T-cell (primary cell): Measurements from ENCODE around the gene TMEM178B. TPM values are rescaled to one million over a fixed set of nuclear protein-coding genes. Genes with fewer than 3 reads are reported as not detected.

Experiments
- ATAC-seq, 4 experiments: fragments of 200-7000 bp in 3 of 4; fragments of 150-1000 bp in 1 of 4; cut with Tn5 transposase; replicated peaks in 1 of 4; 1 replicate in 3 of 4; 2 replicates in 1 of 4; pipeline ENCODE4 v1.10.0; 2021; ENCODE audit warnings: moderate library complexity in 3 of 4, mild to moderate bottlenecking in 2 of 4, moderate number of reproducible peaks in 1 of 4
- CTCF ChIA-PET, 2 donors: fragments of 300-600 bp; sonication (Branson Sonifier 250); formaldehyde crosslinking; loops; one replicate each; lab custom pipeline; 2022; ENCODE audit warnings: antibody characterized with exemption in 2 of 2; lab: Charles Lee
- POLR2A ChIA-PET, 2 donors: fragments of 300-600 bp; sonication (Branson Sonifier 250); formaldehyde crosslinking; loops; one replicate each; lab custom pipeline; 2022; ENCODE audit warnings: antibody characterized with exemption in 2 of 2; lab: Charles Lee
- DNase-seq, 35 experiments: peaks; one replicate each; pipeline versions ENCODE4 v3.0.0 to v3.0.0-alpha.2; 2013 to 2023
- H3K27ac ChIP-seq: one replicate; pipeline ENCODE4 v1.5.1; 2013; ENCODE audit warnings: low read length
- H3K27me3 ChIP-seq, 2 experiments: replicated peaks in 1 of 2; 1 replicate in 1 of 2; 2 replicates in 1 of 2; pipeline versions ENCODE4 v1.6.1 to v1.7.0; 2013; ENCODE audit warnings: low read length in 1 of 2, mixed read lengths in 1 of 2; ENCODE audit not compliant: control insufficient read depth in 2 of 2, insufficient read depth in 2 of 2; ENCODE audit errors: extremely low read depth in 1 of 2
- H3K36me3 ChIP-seq, 2 donors: 1 replicate in 1 of 2; 2 replicates in 1 of 2; pipeline versions ENCODE4 v1.6.1 to v1.7.0; 2013; ENCODE audit warnings: low read length in 1 of 2; ENCODE audit not compliant: control insufficient read depth in 2 of 2, insufficient read depth in 1 of 2; ENCODE audit errors: extremely low read depth in 1 of 2
- H3K4me1 ChIP-seq, 2 experiments: 1 replicate in 1 of 2; 2 replicates in 1 of 2; pipeline versions ENCODE4 v1.6.1 to v1.7.0; 2013; ENCODE audit warnings: low read length in 2 of 2, mixed read lengths in 1 of 2; ENCODE audit not compliant: insufficient read depth in 2 of 2, control insufficient read depth in 1 of 2; ENCODE audit errors: extremely low read depth in 1 of 2
- H3K4me3 ChIP-seq, 2 donors: 1 replicate in 1 of 2; 2 replicates in 1 of 2; pipeline versions ENCODE4 v1.5.1 to v1.7.0; 2013; ENCODE audit warnings: mild to moderate bottlenecking in 2 of 2, low read length in 1 of 2, moderate library complexity in 1 of 2; ENCODE audit not compliant: control insufficient read depth in 1 of 2; ENCODE audit errors: extremely low read depth in 1 of 2
- H3K9me3 ChIP-seq: 2 replicates; pipeline ENCODE4 v1.7.0; 2013
- H3K27ac Mint-ChIP-seq, 2 donors: one replicate each; pipeline ENCODE4 v1.8.0; 2020 to 2021; ENCODE audit warnings: mild to moderate bottlenecking in 2 of 2, mixed read lengths in 2 of 2
- H3K27me3 Mint-ChIP-seq, 2 donors: one replicate each; pipeline ENCODE4 v1.8.0; 2021 to 2022; ENCODE audit warnings: mixed read lengths in 2 of 2
- H3K36me3 Mint-ChIP-seq: one replicate; pipeline ENCODE4 v1.8.0; 2021; ENCODE audit warnings: mixed read lengths
- H3K4me1 Mint-ChIP-seq, 3 donors: one replicate each; pipeline ENCODE4 v1.8.0; 2020 to 2022; ENCODE audit warnings: mixed read lengths in 3 of 3, mild to moderate bottlenecking in 1 of 3
- H3K4me3 Mint-ChIP-seq, 3 donors: one replicate each; pipeline ENCODE4 v1.8.0; 2020 to 2022; ENCODE audit warnings: mild to moderate bottlenecking in 3 of 3, mixed read lengths in 3 of 3, moderate library complexity in 3 of 3
- H3K9me3 Mint-ChIP-seq, 3 donors: one replicate each; pipeline ENCODE4 v1.8.0; 2020 to 2022; ENCODE audit warnings: mixed read lengths in 3 of 3
- WGBS: methylation state at CpG from one replicate; pipeline ENCODE4 v1.1.5; 2013; ENCODE audit warnings: missing lambda C conversion rate; ENCODE audit not compliant: insufficient coverage; 5-methylcytosine and 5-hydroxymethylcytosine counted together
- total RNA-seq, 35 experiments: library from RNA in 6 of 35; stranded (reverse) in 6 of 35; fragments of 120-200 nt in 1 of 35; gene quantifications; one replicate each; pipeline versions ENCODE4 v1.2.1 to v1.2.4 and lab custom pipeline; 2013 to 2026

The TMEM178B gene
- total RNA-seq, 5 donors from 2014 or later (not counting 1 experiment from before 2014, with no cell fraction given): 0.14 to 0.86 (median 0.32) TPM

DNA sequence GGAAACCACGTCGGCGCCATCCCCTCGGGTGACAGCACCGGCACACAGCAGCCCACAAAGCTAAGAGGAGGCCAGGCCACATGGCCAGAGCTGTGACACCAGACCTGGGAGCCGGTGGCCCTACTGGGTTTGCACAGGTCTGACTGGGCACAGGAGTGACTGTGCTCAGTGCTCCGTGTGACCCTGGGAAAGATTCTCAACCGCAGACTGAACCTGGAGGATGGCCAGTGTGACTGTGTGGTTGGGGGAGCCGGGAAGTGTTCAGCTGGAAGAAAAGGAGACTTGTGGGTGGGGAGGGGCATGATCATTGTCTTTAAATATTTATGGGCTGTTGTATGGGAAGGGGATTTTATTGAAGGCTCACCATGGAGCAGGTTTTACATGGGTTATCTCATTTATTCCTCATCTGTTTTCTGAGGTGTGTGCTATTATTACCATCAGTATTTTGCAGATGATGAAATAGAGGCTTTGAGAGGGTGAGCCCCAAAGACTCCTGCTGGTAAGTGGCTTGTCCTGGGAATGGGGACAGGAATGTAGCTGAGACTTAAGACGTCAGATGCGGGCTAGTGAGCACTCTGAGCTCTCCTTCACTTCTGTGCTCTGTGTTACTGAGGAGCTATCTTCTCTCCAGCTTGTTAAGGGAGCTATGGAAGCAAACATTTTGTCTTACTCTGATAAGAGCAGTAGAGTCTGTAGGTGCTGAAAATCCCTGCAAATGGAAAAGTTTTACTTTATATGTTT lies 127.5 kb downstream of the TMEM178B start:
- Mint-ChIP-seq H3K4me1 (no peaks in the 10 kb centered on the region), H3K36me3 (no peaks in the 10 kb centered on the region), H3K27me3 (peaks cover 19 to 32% of the 10 kb centered on the region in 2 donors), H3K9me3 (no peaks in the 10 kb centered on the region), H3K27ac (no peak overlapping the region), H3K4me3 (no peak overlapping the region)
- no peaks in the 10 kb centered on the region for H3K9me3 ChIP-seq
- H3K4me3 ChIP-seq: no peak overlapping the region
- no peak overlapping the region for H3K27ac ChIP-seq
- ATAC-seq (no peak), DNase-seq (no peak)
- ChIA-PET POLR2A (no interaction called here), CTCF (no interaction called here)
- whole genome bisulfite sequencing: 78% methylated on average over 10 of the region's 11 CpGs
- H3K4me1 ChIP-seq: no peaks in the 10 kb centered on the region
- H3K36me3 ChIP-seq: no peaks in the 10 kb centered on the region
- peaks cover 0 to 22% of the 10 kb centered on the region in 2 experiments for H3K27me3 ChIP-seq

DNA sequence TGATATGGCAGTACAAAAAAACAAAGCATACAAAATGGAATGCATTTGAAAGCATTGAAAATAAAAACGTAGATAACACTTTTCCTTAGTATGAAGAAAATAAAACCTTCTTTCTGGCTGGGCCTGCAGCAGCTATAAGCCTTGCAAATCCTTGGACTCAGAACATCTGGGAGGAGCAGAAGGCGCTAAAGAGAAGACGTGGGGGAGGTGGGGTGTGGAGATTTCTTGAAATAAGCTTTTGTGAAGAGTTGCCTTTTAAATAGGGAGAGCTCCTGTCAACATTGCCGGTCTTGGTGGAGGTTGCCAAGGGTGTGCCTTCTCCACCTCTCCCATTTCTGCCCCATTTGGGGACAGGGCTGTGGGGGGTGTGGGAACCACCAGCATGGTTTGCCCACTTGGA lies 128.7 kb downstream of the TMEM178B start:
- peaks cover 21 to 34% of the 10 kb centered on the region in 2 donors for H3K27me3 Mint-ChIP-seq
- no peak for ATAC-seq
- no peaks in the 10 kb centered on the region for H3K4me1 Mint-ChIP-seq
- ChIA-PET CTCF (no interaction called here), POLR2A (no interaction called here)
- Histone ChIP-seq H3K36me3 (no peaks in the 10 kb centered on the region), H3K4me1 (no peaks in the 10 kb centered on the region), H3K9me3 (no peaks in the 10 kb centered on the region), H3K27me3 (peaks cover 0 to 22% of the 10 kb centered on the region in 2 experiments), H3K4me3 (no peak overlapping the region), H3K27ac (no peak overlapping the region)
- no peak overlapping the region for H3K27ac Mint-ChIP-seq
- no peak overlapping the region for H3K4me3 Mint-ChIP-seq
- H3K36me3 Mint-ChIP-seq: no peaks in the 10 kb centered on the region
- 83% methylated on average over 2 of the region's 4 CpGs for WGBS
- no peak for DNase-seq
- no peaks in the 10 kb centered on the region for H3K9me3 Mint-ChIP-seq

DNA sequence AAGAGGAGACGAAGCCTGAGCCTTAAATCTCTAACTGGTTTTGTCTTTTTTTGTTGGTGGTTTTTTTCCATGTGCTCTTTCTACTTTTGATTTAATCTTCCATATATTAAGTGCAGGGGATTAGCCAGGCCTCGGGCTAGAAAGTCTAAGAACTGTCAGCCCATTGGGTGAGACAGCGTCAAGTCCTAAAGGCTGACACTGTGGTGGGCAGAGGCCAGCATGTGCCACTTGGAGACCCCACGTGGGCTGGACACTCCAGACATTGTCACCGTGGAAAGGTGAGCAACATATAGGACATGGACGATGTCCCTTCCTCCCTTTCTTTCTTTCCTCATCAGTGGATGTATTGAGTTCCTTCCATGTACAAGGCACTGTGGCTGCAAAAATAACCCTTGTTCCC lies 129.3 kb downstream of the TMEM178B start:
- Histone ChIP-seq H3K9me3 (no peaks in the 10 kb centered on the region), H3K27ac (no peak overlapping the region), H3K4me3 (no peak overlapping the region), H3K27me3 (peaks cover 0 to 22% of the 10 kb centered on the region in 2 experiments), H3K36me3 (no peaks in the 10 kb centered on the region), H3K4me1 (no peaks in the 10 kb centered on the region)
- Mint-ChIP-seq H3K4me3 (no peak overlapping the region), H3K27ac (no peak overlapping the region), H3K36me3 (no peaks in the 10 kb centered on the region), H3K27me3 (peaks cover 22 to 34% of the 10 kb centered on the region in 2 donors), H3K4me1 (no peaks in the 10 kb centered on the region), H3K9me3 (no peaks in the 10 kb centered on the region)
- POLR2A ChIA-PET: no interaction called here
- DNase-seq (no peak), ATAC-seq (no peak)
- CTCF ChIA-PET: no interaction called here
- 94% methylated on average over 3 of the region's 6 CpGs for WGBS

DNA sequence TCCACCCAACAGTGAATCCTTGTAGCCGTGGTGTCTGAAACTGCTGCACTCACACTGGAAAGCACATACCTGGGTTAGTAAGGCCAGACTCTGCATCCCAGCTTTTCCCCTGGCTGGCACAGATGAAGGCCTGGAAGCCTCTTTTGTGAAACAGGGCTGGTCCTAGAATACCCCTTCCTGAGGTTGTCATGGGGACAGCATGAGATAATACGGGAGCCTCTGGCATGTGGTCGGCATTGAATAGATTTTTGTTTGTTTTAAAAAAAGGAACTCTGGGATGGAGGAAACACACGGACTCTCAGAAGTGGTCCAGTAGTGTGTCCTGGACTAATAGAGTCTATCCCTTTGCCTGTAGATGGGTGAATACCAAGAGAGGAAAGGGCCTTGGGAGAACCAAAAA lies 129.7 kb downstream of the TMEM178B start:
- Mint-ChIP-seq H3K9me3 (no peaks in the 10 kb centered on the region), H3K27ac (no peak overlapping the region), H3K4me1 (no peaks in the 10 kb centered on the region), H3K4me3 (no peak overlapping the region), H3K36me3 (no peaks in the 10 kb centered on the region), H3K27me3 (peaks cover 21 to 32% of the 10 kb centered on the region in 2 donors)
- Histone ChIP-seq H3K9me3 (no peaks in the 10 kb centered on the region), H3K27me3 (peaks cover 0 to 21% of the 10 kb centered on the region in 2 experiments), H3K27ac (no peak overlapping the region), H3K36me3 (no peaks in the 10 kb centered on the region), H3K4me3 (no peak overlapping the region), H3K4me1 (no peaks in the 10 kb centered on the region)
- WGBS: 36% methylated on average over 4 of the region's 4 CpGs
- ChIA-PET CTCF (no interaction called here), POLR2A (no interaction called here)
- DNase-seq (no peak), ATAC-seq (no peak)

DNA sequence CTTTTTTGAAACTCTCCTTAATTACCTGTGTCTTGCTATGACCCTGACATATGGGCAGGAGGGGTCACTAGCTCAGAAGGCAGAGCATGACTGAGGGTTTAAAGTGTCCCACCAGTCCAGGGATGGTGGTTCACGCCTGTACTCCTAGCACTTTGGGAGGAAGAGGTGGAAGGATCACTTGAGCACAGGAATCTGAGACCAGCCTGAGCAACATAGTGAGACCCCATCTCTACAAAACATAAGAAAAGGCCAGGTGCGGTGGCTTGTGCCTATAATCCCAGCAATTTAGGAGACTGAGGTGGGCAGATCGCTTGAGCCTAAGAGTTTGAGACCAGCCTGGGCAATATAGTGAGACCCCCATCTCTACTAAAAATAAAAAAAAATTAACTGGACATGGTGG lies 133.8 kb downstream of the TMEM178B start:
- ChIA-PET CTCF (no interaction called here), POLR2A (no interaction called here)
- peaks cover 15 to 35% of the 10 kb centered on the region in 2 donors for H3K27me3 Mint-ChIP-seq
- Histone ChIP-seq H3K27ac (no peak overlapping the region), H3K9me3 (no peaks in the 10 kb centered on the region), H3K4me3 (no peak overlapping the region), H3K4me1 (no peaks in the 10 kb centered on the region), H3K27me3 (peaks cover 0 to 19% of the 10 kb centered on the region in 2 experiments), H3K36me3 (no peaks in the 10 kb centered on the region)
- no peaks in the 10 kb centered on the region for H3K4me1 Mint-ChIP-seq
- no peaks in the 10 kb centered on the region for H3K36me3 Mint-ChIP-seq
- H3K4me3 Mint-ChIP-seq: no peak overlapping the region
- DNase-seq (no peak), ATAC-seq (no peak)
- no peaks in the 10 kb centered on the region for H3K9me3 Mint-ChIP-seq
- H3K27ac Mint-ChIP-seq: no peak overlapping the region
- no CpG with 5 or more reads among the region's 3 CpGs for WGBS

DNA sequence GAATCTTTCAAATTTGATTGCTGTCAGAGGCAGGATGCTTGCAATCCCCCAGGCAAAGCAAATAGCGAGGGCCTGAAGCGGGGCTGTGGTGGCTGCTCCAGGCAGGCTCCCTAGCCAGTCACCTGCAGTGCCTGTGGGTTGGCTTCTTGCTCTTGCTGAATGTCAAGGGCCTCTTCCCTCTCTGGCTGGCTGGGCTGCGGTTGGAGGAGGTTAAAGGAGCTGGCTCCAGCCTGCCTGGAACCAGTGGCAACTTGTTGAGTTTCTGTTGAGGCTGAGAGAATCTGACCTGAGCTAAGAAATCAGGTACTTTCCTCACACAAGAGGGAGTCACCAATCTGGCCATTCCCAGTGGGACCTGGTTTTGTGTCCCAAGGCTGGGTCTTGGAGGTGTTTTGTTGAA lies 134.7 kb downstream of the TMEM178B start:
- Histone ChIP-seq H3K4me1 (no peaks in the 10 kb centered on the region), H3K36me3 (no peaks in the 10 kb centered on the region), H3K27me3 (peaks cover 0 to 15% of the 10 kb centered on the region in 2 experiments), H3K27ac (no peak overlapping the region), H3K9me3 (no peaks in the 10 kb centered on the region), H3K4me3 (no peak overlapping the region)
- DNase-seq: no peak
- H3K36me3 Mint-ChIP-seq: no peaks in the 10 kb centered on the region
- H3K4me3 Mint-ChIP-seq: no peak overlapping the region
- 78% methylated on average over 2 of the region's 3 CpGs for WGBS
- H3K4me1 Mint-ChIP-seq: no peaks in the 10 kb centered on the region
- H3K27me3 Mint-ChIP-seq: peaks cover 8 to 29% of the 10 kb centered on the region in 2 donors
- no peak overlapping the region for H3K27ac Mint-ChIP-seq
- ChIA-PET CTCF (no interaction called here), POLR2A (no interaction called here)
- no peak for ATAC-seq
- H3K9me3 Mint-ChIP-seq: no peaks in the 10 kb centered on the region
